ENCODE results near the gene ROR1.

The ROR1 gene

DNA sequence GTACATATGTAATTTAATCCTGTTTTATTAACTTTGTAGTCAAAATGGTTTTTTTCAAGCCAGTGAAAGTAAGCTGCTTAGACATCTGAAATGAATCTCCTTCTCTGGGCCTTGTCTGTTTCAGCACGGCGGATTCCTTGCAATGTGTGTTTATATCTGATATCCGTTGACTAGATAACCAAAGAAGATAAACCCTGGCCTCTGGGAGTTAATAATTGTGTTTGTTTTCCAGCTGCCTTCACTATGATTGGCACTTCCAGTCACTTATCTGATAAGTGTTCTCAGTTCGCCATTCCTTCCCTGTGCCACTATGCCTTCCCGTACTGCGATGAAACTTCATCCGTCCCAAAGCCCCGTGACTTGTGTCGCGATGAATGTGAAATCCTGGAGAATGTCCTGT is 366.1 kb downstream of the ROR1 start:
- DNase-seq (ENCODE audit: low spot score): no peak

DNA sequence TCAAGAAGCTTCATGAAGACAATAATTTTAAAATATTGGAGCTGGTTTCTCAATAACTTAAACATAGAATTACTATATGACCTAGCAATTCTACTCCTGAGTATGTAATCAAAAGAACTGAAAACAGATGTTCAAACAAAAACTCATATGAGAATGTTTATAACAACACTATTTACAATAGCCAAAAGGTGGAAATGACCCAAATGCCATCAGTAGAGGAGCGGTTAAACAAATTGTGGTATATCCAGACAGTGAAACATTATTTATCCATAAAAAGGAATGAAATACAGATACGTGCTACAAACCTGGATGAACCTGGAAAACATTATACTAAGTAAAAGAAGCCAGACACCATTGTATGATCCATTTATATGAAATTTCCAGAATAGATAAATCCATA is 366.8 kb downstream of the ROR1 start:
- no peak for DNase-seq (ENCODE audit: low spot score)

- DNase-seq (ENCODE audit: low spot score): no peak
Measured at GRCh38 chr1:64147045-64147724, 373.4 kb downstream of the ROR1 start.

DNA sequence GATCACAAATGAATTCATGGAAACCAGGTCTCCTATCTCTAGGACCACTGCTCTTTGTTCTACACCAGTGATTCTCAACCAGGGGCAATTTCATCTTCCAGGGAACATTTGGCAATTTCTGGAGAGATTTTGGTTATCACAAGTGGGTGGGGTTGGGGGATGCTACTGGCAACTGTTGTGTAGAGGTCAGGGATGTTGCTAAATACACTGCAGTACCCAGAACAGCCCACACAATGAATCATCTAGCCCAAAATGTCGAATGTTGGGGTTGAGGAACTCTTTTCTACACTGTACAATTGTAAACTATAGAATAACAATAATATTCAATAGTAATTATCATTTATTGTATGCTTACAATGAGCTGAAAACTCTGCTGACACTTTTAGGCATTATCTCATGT is 373.9 kb downstream of the ROR1 start:
- no peak for DNase-seq (ENCODE audit: low spot score)

GRCh38 chr1:64150266-64150665 is 376.4 kb downstream of the ROR1 start:
- no peak for DNase-seq (ENCODE audit: low spot score)

- no peak for DNase-seq (ENCODE audit: low spot score)
Measured at GRCh38 chr1:64150729-64151230, 377.0 kb downstream of the ROR1 start.

GRCh38 chr1:64155278-64155677 is 381.5 kb downstream of the ROR1 start:
- peak; percentile 81 for DNase-seq (ENCODE audit: low spot score)

GRCh38 chr1:64161357-64161941 is 387.6 kb downstream of the ROR1 start:
- DNase-seq (ENCODE audit: low spot score): no peak

GRCh38 chr1:64162151-64162550 is 388.3 kb downstream of the ROR1 start:
- DNase-seq (ENCODE audit: low spot score): no peak

DNA sequence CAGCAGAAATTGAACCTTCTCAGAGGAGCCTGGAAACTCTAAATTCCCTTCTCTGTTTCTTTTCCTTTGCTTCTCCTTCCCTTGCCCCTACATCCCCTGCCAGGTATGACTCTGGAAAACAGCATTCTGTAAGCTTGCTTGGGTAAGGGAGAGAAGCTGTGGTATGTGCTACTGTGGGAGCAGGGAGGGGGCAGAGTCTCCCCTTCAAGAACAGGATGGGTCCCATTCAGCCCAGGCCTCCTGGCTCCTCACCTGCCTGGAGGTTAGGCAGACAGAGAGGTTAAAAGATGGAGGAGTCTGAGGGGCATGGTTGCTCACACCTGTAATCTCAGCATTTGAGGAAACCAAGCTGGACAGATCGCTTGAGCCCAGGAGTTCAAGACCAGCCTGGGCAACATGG is 389.0 kb downstream of the ROR1 start:
- DNase-seq (ENCODE audit: low spot score): no peak

DNA sequence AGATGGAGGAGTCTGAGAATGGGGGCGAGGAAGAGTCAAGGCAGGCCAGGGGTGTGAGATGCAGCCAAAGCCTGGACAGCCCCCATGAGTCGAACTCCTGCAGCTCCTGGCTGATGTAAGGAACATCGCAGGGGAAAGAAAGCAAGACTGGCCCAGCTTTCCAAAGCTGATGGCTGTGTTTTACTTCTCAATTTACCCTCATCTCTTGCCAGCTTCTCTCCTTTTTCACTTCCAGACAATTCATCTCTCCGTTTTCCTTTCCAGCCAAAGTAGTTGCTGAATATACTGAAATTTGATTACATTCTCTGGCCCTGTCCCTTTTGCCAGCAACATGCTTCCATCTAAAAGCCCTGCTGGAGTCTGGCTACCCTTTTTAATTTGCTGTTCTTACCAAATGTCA is 389.6 kb downstream of the ROR1 start:
- DNase-seq (ENCODE audit: low spot score): no peak

DNA sequence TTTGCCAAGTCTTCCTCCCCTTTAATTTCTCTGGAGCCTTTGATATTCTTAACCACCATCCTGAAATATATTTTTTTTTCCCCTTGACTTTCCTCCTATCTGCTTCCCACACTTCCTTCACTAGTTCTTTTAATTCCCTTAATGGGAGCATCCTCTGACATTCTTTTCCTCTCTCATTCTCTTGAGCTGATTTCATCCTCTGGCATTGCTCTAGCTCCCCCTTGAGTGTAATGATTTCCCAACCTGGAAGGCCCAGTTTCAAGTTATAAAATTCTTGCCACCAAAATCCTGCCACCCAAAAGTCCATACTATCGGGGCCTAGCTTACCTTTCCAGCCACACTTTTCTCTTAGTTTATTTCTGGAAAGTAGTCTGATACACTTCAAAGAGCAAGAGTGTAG is 390.2 kb downstream of the ROR1 start:
- DNase-seq (ENCODE audit: low spot score): peak; percentile 15

- no peak for DNase-seq (ENCODE audit: low spot score)
Measured at GRCh38 chr1:64166629-64167028, 392.8 kb downstream of the ROR1 start.

GRCh38 chr1:64167176-64167575 is 393.4 kb downstream of the ROR1 start:
- no peak for DNase-seq (ENCODE audit: low spot score)

GRCh38 chr1:64171246-64171645 is 397.4 kb downstream of the ROR1 start:
- no peak for DNase-seq (ENCODE audit: low spot score)

- DNase-seq (ENCODE audit: low spot score): no peak
Measured at GRCh38 chr1:64171797-64172281, 398.0 kb downstream of the ROR1 start.

- no peak for DNase-seq (ENCODE audit: low spot score)
Measured at GRCh38 chr1:64172458-64172983, 398.7 kb downstream of the ROR1 start.

DNA sequence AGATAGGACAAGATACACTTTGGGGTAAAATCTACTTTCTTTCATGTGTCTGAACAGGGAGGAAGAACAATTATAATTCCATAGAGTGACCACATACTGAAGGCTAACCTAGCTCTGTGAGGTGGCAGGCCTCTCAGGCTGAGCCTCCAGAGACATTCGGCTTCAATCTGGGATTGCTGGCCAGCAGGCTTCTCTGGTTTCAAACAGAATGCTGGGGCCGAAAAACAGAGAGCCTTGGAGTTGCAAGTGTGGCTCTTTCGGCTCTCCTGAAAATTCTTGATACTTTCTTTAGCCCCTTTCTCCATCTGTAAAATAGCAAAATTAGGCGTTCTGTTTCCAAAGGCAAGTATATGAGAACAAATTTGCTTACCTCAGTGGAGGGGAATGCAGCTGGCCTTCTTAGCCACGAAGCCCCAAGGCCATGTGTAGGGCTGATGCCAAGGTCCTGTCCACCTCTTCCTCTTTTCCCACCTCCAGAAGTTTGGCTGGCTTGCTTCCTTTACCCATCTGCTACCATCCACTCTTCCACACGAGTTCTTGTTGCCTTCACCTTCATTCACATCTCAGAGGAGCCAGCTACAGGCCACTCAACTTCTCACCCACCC is 399.6 kb downstream of the ROR1 start:
- no peak for DNase-seq (ENCODE audit: low spot score)

DNA sequence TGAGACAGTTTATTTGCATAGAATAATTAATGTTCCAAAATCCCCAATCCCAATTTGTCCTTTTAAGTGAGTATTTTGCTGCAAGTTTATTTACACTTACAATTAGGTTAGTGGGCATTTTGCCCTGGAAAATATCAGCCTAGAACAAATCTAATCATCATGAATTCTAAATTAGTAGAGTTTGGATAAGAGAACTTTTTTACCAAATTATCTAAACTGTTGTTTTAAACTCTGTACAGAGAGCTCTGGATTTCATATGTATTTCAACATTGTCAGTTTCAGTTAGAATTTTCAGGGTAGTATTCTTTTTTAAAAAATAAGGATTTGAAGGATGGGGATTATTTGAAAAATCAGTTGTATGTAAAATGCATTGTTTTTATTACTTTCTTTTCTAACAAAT is 401.8 kb downstream of the ROR1 start:
- no peak for DNase-seq (ENCODE audit: low spot score)

DNA sequence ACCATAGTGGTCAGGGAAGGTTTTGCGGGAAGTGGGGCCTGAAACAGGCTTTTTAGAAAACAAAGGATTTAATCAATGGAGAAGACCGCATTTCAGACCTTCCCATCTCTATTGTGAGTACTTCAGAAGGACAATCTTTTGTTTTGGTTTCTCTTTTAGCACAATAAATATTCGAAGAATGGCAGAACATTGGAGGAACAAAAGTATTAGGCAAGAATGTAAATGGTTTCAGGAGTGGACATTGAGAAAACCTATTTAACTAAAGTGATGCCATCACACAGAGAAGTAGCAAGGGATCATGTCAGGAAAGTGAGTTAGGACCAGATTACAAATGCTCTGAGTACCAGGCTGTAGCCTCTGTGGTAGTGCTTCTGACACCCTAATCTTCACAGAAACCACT is 402.8 kb downstream of the ROR1 start:
- DNase-seq (ENCODE audit: low spot score): no peak

DNA sequence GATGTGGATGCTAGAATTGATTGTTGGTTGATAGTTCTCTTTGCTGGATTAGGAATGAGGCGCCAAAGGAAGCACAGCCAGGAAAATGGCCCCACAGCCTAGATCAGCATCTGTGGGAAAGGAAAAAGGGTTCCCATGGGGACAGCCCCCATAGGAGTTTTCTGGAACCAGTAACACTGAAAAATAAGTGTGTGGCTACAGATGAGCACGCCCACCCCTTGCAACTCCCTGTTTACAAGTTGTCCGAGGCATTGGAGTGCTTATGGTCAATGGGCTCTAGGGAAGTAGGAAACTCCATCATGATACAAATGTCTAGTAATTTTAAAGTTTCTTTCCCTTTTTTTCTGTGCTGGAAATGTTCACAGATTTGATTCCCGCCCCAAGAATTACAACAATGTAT is 405.8 kb downstream of the ROR1 start:
- DNase-seq (ENCODE audit: low spot score): no peak

DNA sequence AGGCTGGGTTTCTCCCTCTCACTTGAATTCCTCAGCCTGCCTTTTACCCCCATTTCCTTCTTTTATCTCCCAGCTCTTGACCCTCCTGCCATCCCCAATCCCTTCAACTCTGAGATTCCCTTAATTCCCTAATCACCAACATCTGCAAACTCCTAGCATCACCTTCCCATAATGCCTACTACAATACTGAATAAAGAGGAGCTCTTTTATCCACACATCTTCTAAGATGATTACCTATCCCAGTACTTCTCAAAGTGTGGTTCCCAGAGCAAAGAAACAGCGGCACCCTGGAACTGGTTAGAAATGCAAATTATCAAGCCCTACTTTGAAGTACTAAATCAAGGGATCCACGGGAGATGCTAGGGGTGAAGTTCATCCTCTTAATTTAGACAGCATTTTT is 408.4 kb downstream of the ROR1 start:
- DNase-seq (ENCODE audit: low spot score): no peak

- DNase-seq (ENCODE audit: low spot score): no peak
Measured at GRCh38 chr1:64183395-64184002, 409.7 kb downstream of the ROR1 start.

All from putamen (tissue), 1 donor.